ENCODE measurements around the gene SRPK3.

The SRPK3 gene

DNA sequence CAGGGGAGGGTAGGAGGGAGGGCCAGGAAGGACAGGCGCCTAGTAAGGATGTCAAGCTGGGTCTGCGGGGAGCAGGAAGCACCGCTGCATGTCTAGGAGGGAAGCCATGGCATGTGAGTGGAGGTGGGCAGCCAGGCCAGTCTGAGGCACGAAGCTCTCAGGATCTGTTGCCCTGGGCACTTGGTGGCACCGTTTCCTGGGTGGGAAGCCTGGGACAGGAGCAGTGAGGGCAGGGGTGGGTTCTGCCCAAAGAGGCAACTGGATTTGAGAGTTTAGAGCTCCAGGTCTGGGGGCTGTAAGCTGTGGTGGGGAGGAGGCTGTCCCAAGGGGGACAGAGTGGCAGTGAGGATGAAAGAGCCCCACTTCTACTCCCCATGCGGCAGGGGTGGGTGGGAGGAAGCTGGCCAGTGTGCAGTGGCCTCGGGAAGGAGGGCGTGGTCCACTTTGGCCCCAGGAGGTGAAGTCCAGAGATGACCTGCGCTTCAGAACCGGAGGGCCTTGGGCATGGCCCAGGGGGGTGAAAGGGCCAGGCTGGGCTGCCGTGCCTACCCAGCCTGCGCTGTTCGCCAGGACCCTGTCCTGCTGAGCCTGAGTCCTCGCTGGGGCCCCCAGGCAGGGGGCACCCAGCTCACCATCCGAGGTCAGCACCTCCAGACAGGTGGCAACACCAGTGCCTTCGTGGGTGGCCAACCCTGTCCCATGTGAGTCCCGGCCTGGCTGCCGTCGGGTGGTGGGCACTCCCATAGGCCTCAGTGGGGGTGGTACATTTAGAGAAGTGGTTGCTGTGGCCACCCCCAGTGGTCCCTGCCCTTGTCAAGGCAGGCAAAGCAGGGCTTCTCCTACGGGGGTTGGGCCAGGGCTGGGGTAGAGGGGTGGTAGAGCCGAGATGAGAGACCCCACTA lies 8.3 kb upstream of the SRPK3 start:
- in situ Hi-C loops (cut with HindIII; ENCODE audit: low sequenced_read_pairs): no loop called here
- TF ChIP-seq, protein P1, sequence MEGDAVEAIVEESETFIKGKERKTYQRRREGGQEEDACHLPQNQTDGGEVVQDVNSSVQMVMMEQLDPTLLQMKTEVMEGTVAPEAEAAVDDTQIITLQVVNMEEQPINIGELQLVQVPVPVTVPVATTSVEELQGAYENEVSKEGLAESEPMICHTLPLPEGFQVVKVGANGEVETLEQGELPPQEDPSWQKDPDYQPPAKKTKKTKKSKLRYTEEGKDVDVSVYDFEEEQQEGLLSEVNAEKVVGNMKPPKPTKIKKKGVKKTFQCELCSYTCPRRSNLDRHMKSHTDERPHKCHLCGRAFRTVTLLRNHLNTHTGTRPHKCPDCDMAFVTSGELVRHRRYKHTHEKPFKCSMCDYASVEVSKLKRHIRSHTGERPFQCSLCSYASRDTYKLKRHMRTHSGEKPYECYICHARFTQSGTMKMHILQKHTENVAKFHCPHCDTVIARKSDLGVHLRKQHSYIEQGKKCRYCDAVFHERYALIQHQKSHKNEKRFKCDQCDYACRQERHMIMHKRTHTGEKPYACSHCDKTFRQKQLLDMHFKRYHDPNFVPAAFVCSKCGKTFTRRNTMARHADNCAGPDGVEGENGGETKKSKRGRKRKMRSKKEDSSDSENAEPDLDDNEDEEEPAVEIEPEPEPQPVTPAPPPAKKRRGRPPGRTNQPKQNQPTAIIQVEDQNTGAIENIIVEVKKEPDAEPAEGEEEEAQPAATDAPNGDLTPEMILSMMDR (IDR thresholded peaks at IDR 0.05; ENCODE audit: low read depth, low read length, missing control alignments): no peak
- H3K4me3 ChIP-seq (ENCODE audit: low read depth, low read length): no peak overlapping the region
- DNase-seq (ENCODE audit: low read depth): no peak

DNA sequence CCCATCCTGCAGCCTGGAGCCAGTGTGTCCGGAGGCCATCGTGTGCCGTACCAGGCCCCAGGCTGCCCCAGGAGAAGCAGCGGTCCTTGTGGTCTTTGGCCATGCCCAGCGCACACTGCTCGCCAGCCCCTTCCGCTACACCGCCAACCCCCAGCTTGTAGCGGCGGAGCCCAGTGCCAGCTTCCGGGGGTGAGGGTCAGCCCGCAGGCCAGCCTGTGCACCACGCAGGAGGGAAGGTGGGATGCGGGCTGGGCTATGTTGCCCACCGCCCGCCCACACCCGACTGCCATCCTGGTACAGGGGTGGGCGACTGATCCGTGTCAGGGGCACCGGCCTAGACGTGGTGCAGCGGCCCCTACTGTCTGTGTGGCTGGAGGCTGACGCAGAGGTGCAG lies 7.6 kb upstream of the SRPK3 start:
- TF ChIP-seq, protein P1 (IDR thresholded peaks at IDR 0.05; ENCODE audit: low read depth, low read length, missing control alignments): no peak
- no peak overlapping the region for H3K4me3 ChIP-seq (ENCODE audit: low read depth, low read length)
- in situ Hi-C loops (cut with HindIII; ENCODE audit: low sequenced_read_pairs): no loop called here
- no peak for DNase-seq (ENCODE audit: low read depth)

DNA sequence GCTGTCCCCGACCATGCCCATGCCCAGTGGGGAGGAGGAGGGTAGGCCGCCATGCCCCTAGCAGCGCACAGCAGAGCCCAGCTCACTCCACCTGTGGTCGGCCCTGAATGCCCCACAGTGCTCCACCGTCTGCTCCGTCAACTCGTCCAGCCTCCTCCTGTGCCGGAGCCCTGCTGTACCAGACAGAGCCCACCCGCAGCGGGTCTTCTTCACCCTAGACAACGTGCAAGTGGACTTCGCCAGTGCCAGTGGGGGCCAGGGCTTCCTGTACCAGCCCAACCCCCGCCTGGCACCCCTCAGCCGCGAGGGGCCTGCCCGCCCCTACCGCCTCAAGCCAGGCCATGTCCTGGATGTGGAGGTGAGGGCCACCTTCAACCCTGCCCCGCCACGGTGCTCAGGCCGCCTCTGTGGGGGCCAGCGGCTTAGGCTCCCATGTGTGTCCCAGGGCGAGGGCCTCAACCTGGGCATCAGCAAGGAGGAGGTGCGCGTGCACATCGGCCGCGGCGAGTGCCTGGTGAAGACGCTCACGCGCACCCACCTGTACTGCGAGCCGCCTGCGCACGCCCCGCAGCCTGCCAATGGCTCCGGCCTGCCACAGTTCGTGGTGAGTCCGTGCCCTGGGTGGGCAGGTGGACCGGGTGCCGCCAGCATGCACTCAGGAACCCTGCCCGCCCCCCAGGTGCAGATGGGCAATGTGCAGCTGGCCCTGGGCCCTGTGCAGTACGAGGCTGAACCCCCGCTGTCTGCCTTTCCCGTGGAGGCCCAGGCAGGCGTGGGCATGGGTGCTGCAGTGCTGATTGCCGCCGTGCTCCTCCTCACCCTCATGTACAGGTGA lies 6.9 kb upstream of the SRPK3 start:
- in situ Hi-C loops (cut with HindIII; ENCODE audit: low sequenced_read_pairs): no loop called here

DNA sequence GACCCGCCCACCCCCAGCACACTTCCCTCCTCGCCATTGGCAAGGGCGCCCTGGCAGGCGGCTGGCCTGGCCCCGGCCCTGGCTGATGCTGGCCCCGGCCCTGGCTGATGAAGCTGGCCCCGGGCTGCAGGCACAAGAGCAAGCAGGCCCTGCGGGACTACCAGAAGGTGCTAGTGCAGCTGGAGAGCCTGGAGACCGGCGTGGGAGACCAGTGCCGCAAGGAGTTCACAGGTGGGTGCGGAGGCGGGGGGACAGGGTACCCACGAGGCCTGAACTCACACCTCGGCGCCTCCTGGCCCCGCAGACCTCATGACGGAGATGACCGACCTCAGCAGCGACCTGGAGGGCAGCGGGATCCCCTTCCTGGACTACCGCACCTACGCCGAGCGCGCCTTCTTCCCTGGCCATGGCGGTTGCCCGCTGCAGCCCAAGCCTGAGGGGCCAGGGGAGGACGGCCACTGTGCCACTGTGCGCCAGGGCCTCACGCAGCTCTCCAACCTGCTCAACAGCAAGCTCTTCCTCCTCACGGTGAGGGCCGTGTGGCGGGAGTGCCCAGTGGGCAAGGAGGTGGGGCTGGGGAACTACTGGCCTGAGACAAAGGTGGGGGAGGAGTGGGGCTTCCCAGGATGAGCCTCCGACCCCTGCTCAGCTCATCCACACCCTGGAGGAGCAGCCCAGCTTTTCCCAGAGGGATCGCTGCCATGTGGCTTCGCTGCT lies 6.1 kb upstream of the SRPK3 start:
- in situ Hi-C loops (cut with HindIII; ENCODE audit: low sequenced_read_pairs): no loop called here
- TF ChIP-seq, protein P1 (IDR thresholded peaks at IDR 0.05; ENCODE audit: low read depth, low read length, missing control alignments): no peak
- no peak overlapping the region for H3K4me3 ChIP-seq (ENCODE audit: low read depth, low read length)
- no peak for DNase-seq (ENCODE audit: low read depth)

More for the DNA sequence above, 6.9 kb upstream of the SRPK3 start:
- TF ChIP-seq, protein P1 (IDR thresholded peaks at IDR 0.05; ENCODE audit: low read depth, low read length, missing control alignments): no peak
- DNase-seq (ENCODE audit: low read depth): no peak
- no peak overlapping the region for H3K4me3 ChIP-seq (ENCODE audit: low read depth, low read length)

DNA sequence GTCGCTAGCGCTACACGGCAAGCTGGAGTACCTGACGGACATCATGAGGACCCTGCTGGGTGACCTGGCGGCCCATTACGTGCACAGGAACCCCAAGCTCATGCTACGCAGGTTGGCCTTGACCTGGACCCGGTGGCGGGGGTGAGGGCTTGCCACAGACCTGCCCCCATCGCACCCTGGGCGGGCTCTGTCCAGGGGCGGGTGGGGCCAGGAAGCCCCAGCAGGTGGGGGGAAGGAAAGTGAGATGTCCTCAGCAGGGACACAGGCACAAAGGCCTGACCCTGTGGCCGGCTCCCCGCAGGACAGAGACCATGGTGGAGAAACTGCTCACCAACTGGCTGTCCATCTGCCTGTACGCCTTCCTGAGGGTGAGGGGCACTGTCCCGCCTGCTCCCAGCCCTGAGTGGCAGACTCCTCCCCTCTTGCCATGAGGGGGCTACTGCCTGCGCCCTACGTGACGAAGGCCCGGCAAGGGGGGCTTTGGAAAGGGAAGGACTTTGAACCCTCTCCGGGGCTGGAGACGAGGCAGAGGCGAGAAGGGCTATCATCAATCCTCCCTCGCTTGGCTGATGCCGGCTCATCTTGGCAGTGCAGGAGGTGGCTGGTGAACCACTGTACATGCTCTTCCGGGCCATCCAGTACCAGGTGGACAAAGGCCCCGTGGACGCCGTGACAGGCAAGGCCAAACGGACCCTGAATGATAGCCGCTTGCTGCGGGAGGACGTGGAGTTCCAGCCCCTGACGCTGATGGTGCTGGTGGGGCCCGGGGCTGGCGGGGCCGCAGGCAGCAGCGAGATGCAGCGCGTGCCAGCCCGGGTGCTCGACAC lies 5.3 kb upstream of the SRPK3 start:
- in situ Hi-C loops (cut with HindIII; ENCODE audit: low sequenced_read_pairs): no loop called here
- no peak overlapping the region for H3K4me3 ChIP-seq (ENCODE audit: low read depth, low read length)
- TF ChIP-seq, protein P1 (IDR thresholded peaks at IDR 0.05; ENCODE audit: low read depth, low read length, missing control alignments): no peak
- DNase-seq (ENCODE audit: low read depth): no peak

Measured in astrocyte of the cerebellum (primary cell).